PC-3 (cell line): ENCODE results near the gene GAREM2.

Experiments
- CTCF ChIP-seq: fragments of 300-600 bp; sonication (generic); conservative IDR thresholded peaks from 2 replicates; pipeline ENCODE4 v1.5.1; 2017; ENCODE audit warnings: antibody characterized with exemption, low read depth, mild to moderate bottlenecking, low read length
- EZH2 ChIP-seq: fragments of 300-600 bp; sonication (generic); IDR thresholded peaks from one replicate; pipeline ENCODE4 v1.6.1; 2017; ENCODE audit warnings: antibody characterized with exemption, mild to moderate bottlenecking, low read length; ENCODE audit not compliant: unreplicated experiment
- EZH2phosphoT487 ChIP-seq: fragments of 300-600 bp; sonication (generic); IDR thresholded peaks from 2 replicates; pipeline ENCODE4 v1.6.1; 2018; ENCODE audit warnings: mild to moderate bottlenecking, antibody characterized with exemption, low read length, borderline replicate concordance

GRCh38 chr2:26169681-26170414 lies 3.0 kb upstream of the GAREM2 start:
- TF ChIP-seq EZH2 (no peak), CTCF (no peak), EZH2phosphoT487 (no peak)
